ENCODE data around the gene NAALADL2. TPM values are rescaled to one million over a fixed set of nuclear protein-coding genes. Genes with fewer than 3 reads are reported as not detected.

NAALADL2 gene
- total RNA-seq, 1 donor = 23.5 TPM

DNA sequence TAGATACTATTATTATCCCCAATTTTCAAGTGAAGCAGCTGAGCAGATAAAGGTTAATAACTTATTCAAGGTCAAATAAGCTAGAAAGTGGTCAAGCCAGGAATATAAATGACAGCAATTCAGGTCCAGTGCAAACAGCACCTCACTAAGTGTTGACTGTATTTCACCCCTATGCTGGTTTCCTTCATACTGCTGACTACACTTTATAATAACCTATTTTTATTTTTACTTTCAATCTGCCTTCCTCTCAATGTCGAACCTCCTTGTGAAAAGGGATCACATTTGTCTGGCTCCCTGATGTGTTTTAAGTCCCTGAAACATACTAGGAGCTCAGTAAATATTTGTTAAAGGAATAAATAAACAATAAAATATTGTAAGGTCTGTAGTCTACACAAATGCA, 146.1 kb downstream of the NAALADL2 start:
- no peaks in the 10 kb centered on the region for H3K9me3 ChIP-seq (ENCODE audit: low read depth, low read length)
- TF ChIP-seq, protein P1, sequence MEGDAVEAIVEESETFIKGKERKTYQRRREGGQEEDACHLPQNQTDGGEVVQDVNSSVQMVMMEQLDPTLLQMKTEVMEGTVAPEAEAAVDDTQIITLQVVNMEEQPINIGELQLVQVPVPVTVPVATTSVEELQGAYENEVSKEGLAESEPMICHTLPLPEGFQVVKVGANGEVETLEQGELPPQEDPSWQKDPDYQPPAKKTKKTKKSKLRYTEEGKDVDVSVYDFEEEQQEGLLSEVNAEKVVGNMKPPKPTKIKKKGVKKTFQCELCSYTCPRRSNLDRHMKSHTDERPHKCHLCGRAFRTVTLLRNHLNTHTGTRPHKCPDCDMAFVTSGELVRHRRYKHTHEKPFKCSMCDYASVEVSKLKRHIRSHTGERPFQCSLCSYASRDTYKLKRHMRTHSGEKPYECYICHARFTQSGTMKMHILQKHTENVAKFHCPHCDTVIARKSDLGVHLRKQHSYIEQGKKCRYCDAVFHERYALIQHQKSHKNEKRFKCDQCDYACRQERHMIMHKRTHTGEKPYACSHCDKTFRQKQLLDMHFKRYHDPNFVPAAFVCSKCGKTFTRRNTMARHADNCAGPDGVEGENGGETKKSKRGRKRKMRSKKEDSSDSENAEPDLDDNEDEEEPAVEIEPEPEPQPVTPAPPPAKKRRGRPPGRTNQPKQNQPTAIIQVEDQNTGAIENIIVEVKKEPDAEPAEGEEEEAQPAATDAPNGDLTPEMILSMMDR (IDR thresholded peaks at IDR 0.05; ENCODE audit: extremely low read depth, low read depth, low read length) = no peak
- no peaks in the 10 kb centered on the region for H3K79me2 ChIP-seq (ENCODE audit: insufficient read depth, low read length)
- peak overlapping the region; percentile 61 for H2AFZ ChIP-seq (ENCODE audit: low read length)
- H3K4me3 ChIP-seq (ENCODE audit: insufficient read depth, low read length) = no peak overlapping the region
- no peak for DNase-seq (ENCODE audit: insufficient read length, low spot score, missing footprints)
- H3K4me1 ChIP-seq (ENCODE audit: insufficient read depth, low read length) = peaks cover 23% of the 10 kb centered on the region
- H3K27ac ChIP-seq (ENCODE audit: low read depth, low read length) = peak overlapping the region; percentile 19
- H4K20me1 ChIP-seq (ENCODE audit: insufficient read depth, low read length) = no peaks in the 10 kb centered on the region
- peak overlapping the region; percentile 64 for H3K4me2 ChIP-seq (ENCODE audit: insufficient read depth, low read length)
- no peaks in the 10 kb centered on the region for H3K27me3 ChIP-seq (ENCODE audit: insufficient read depth, low read length)
- no peaks in the 10 kb centered on the region for H3K36me3 ChIP-seq (ENCODE audit: insufficient read depth, low read length)

DNA sequence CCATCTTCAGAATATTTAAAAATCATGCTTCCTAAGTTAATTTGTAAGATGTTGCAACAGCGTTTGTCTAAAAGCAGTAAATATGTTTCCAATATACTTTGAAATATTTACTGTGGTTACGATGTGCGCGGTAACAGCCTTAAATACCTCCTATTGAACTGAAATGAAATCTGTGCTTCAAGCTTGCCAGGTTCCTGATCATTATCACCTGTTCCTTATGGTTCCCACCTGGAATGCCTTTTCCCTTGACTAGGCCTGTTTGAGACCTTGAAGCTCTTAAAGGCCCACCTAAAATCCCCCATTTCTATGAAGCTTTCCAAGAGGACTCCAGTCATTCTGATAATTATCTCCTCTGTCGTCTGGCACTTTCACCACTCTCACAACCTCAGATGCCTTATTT, 146.7 kb downstream of the NAALADL2 start:
- H2AFZ ChIP-seq (ENCODE audit: low read length) = peak overlapping the region; percentile 23
- peaks cover 23% of the 10 kb centered on the region for H3K4me1 ChIP-seq (ENCODE audit: insufficient read depth, low read length)
- no peak overlapping the region for H3K4me2 ChIP-seq (ENCODE audit: insufficient read depth, low read length)
- no peaks in the 10 kb centered on the region for H3K36me3 ChIP-seq (ENCODE audit: insufficient read depth, low read length)
- no peak for DNase-seq (ENCODE audit: insufficient read length, low spot score, missing footprints)
- no peaks in the 10 kb centered on the region for H3K27me3 ChIP-seq (ENCODE audit: insufficient read depth, low read length)
- no peak overlapping the region for H3K4me3 ChIP-seq (ENCODE audit: insufficient read depth, low read length)
- no peaks in the 10 kb centered on the region for H4K20me1 ChIP-seq (ENCODE audit: insufficient read depth, low read length)
- TF ChIP-seq, protein P1 (IDR thresholded peaks at IDR 0.05; ENCODE audit: extremely low read depth, low read depth, low read length) = no peak
- no peak overlapping the region for H3K27ac ChIP-seq (ENCODE audit: low read depth, low read length)
- no peaks in the 10 kb centered on the region for H3K79me2 ChIP-seq (ENCODE audit: insufficient read depth, low read length)
- no peaks in the 10 kb centered on the region for H3K9me3 ChIP-seq (ENCODE audit: low read depth, low read length)

DNA sequence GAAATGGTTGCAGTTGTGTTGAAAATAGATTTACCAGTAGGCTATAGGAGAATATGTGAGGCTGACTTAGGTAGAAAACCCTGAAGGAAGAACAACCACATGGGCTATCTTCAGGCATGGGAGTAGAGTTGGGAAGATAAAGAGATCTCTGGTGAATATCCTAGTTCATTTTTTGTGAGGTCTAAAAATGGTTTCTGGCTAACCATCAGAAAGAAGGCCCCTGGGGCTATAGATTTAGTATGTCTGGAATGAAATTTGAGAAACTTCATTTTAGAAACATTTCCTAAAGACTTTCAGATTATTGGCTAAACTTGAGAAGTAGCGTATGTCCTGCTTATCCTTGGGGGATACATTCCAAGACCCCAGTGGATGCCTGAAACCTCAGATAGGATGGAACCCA, 148.2 kb downstream of the NAALADL2 start:
- Histone ChIP-seq H3K4me2 (ENCODE audit: insufficient read depth, low read length) (no peak overlapping the region), H2AFZ (ENCODE audit: low read length) (no peak overlapping the region), H3K79me2 (ENCODE audit: insufficient read depth, low read length) (no peaks in the 10 kb centered on the region), H3K9me3 (ENCODE audit: low read depth, low read length) (no peaks in the 10 kb centered on the region), H3K36me3 (ENCODE audit: insufficient read depth, low read length) (no peaks in the 10 kb centered on the region), H4K20me1 (ENCODE audit: insufficient read depth, low read length) (no peaks in the 10 kb centered on the region), H3K27ac (ENCODE audit: low read depth, low read length) (no peak overlapping the region), H3K4me3 (ENCODE audit: insufficient read depth, low read length) (no peak overlapping the region), H3K27me3 (ENCODE audit: insufficient read depth, low read length) (no peaks in the 10 kb centered on the region), H3K4me1 (ENCODE audit: insufficient read depth, low read length) (peaks cover 11% of the 10 kb centered on the region)
- no peak for DNase-seq (ENCODE audit: insufficient read length, low spot score, missing footprints)
- TF ChIP-seq, protein P1 (IDR thresholded peaks at IDR 0.05; ENCODE audit: extremely low read depth, low read depth, low read length) = no peak

DNA sequence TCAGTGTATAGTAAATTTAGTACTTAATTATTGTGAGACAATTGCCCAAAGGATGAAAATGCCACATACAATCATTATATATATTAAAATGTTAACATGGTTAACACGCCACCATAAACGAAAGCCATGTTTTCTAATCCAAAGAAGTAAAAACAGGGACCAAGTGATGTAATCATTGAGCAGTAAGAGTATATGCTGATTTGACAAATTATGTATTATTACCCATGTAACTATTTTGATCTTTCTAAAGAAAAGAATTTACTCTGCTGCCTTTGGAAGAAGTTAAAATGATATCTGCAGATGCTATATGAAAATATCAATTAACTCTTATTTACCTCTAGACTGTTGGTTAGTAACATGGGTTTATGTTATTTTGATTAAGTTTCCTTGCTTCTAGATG, 150.2 kb downstream of the NAALADL2 start:
- Histone ChIP-seq H3K79me2 (ENCODE audit: insufficient read depth, low read length) (no peaks in the 10 kb centered on the region), H3K4me3 (ENCODE audit: insufficient read depth, low read length) (no peak overlapping the region), H3K4me1 (ENCODE audit: insufficient read depth, low read length) (no peaks in the 10 kb centered on the region), H4K20me1 (ENCODE audit: insufficient read depth, low read length) (no peaks in the 10 kb centered on the region), H3K36me3 (ENCODE audit: insufficient read depth, low read length) (no peaks in the 10 kb centered on the region), H3K27me3 (ENCODE audit: insufficient read depth, low read length) (no peaks in the 10 kb centered on the region), H3K27ac (ENCODE audit: low read depth, low read length) (no peak overlapping the region), H3K9me3 (ENCODE audit: low read depth, low read length) (no peaks in the 10 kb centered on the region), H2AFZ (ENCODE audit: low read length) (no peak overlapping the region), H3K4me2 (ENCODE audit: insufficient read depth, low read length) (no peak overlapping the region)
- TF ChIP-seq, protein P1 (IDR thresholded peaks at IDR 0.05; ENCODE audit: extremely low read depth, low read depth, low read length) = no peak
- no peak for DNase-seq (ENCODE audit: insufficient read length, low spot score, missing footprints)

Data from osteoblast (primary cell).